ENCODE measurements around the gene RXRA.

Gene RXRA

GRCh38 chr9:134313470-134313869 is 12.8 kb upstream of the RXRA start:
- DNase-seq: no peak

- no peak for DNase-seq
These were observed 12.0 kb upstream of the RXRA start for GRCh38 chr9:134314039-134314949.

- no peak for DNase-seq
These were observed 11.1 kb upstream of the RXRA start for GRCh38 chr9:134314950-134315715.

- no peak for DNase-seq
These were observed 10.4 kb upstream of the RXRA start for GRCh38 chr9:134315716-134316448.

GRCh38 chr9:134316449-134317160 is 9.7 kb upstream of the RXRA start:
- no peak for DNase-seq

GRCh38 chr9:134317400-134317789 is 8.9 kb upstream of the RXRA start:
- DNase-seq: no peak

- no peak for DNase-seq
These were observed 8.4 kb upstream of the RXRA start for GRCh38 chr9:134317790-134318414.

GRCh38 chr9:134318481-134318891 is 7.8 kb upstream of the RXRA start:
- DNase-seq: no peak

GRCh38 chr9:134318941-134319305 is 7.3 kb upstream of the RXRA start:
- DNase-seq: no peak

GRCh38 chr9:134319306-134320125 is 6.7 kb upstream of the RXRA start:
- DNase-seq: no peak

GRCh38 chr9:134320126-134320867 is 6.0 kb upstream of the RXRA start:
- no peak for DNase-seq

- DNase-seq: no peak
These were observed 5.3 kb upstream of the RXRA start for GRCh38 chr9:134320868-134321471.

GRCh38 chr9:134321531-134321930 is 4.7 kb upstream of the RXRA start:
- no peak for DNase-seq

- no peak for DNase-seq
These were observed 4.1 kb upstream of the RXRA start for GRCh38 chr9:134321946-134322741.

GRCh38 chr9:134322781-134323241 is 3.4 kb upstream of the RXRA start:
- DNase-seq: no peak

GRCh38 chr9:134323741-134324358 is 2.4 kb upstream of the RXRA start:
- no peak for DNase-seq

- no peak for DNase-seq
These were observed 1.7 kb upstream of the RXRA start for GRCh38 chr9:134324359-134325095.
